ENCODE measurements around the gene DCDC1. TPM values are rescaled to one million over a fixed set of nuclear protein-coding genes. Genes with fewer than 3 reads are reported as not detected.

The DCDC1 gene
- polyA plus RNA-seq, 2 of the 4 experiments (the other 2 are of a cell fraction): 2.8 to 9.5 TPM

GRCh38 chr11:31262761-31263160 is 106.8 kb downstream of the DCDC1 start:
- Histone ChIP-seq H3K4me1 (no peaks in the 10 kb centered on the region), H3K4me3 (no peak overlapping the region), H3K4me2 (no peak overlapping the region), H3K27ac (no peak overlapping the region), H3K9me3 (no peaks in the 10 kb centered on the region)
- ChIA-PET POLR2A (no interaction called here), CTCF (no interaction called here)
- FAIRE-seq: no peak
- TF ChIP-seq RAD21 (conservative IDR thresholded peaks at IDR 0.05 in 1 of 2, IDR thresholded peaks at IDR 0.05 in 1 of 2) (no peak), HOXA7 (CRISPR knock-in tag; IDR thresholded peaks at IDR 0.05) (no peak), TP53 (CRISPR knock-in tag; IDR thresholded peaks at IDR 0.05) (no peak), TFCP2L1 (CRISPR knock-in tag; IDR thresholded peaks at IDR 0.05) (no peak), PHF8 (IDR thresholded peaks at IDR 0.05; ENCODE audit: borderline replicate concordance, low read depth) (no peak), HDAC2 (IDR thresholded peaks at IDR 0.05) (no peak), HEYL (CRISPR knock-in tag; IDR thresholded peaks at IDR 0.05) (no peak), MYC (IDR thresholded peaks at IDR 0.05; ENCODE audit: borderline replicate concordance, low read length) (no peak), JUNB (IDR thresholded peaks at IDR 0.05) (no peak), USF2 (IDR thresholded peaks at IDR 0.05) (no peak), RNF2 (IDR thresholded peaks at IDR 0.05; ENCODE audit: borderline replicate concordance, low read depth) (no peak), BCL3 (IDR thresholded peaks at IDR 0.05) (no peak), CTCF (IDR thresholded peaks at IDR 0.05) (no peak), REST (IDR thresholded peaks at IDR 0.05) (no peak), KDM1A (IDR thresholded peaks at IDR 0.05; ENCODE audit: low read depth) (no peak), POLR2A (IDR thresholded peaks at IDR 0.05; ENCODE audit: low read length) (no peak), FOXS1 (CRISPR knock-in tag; IDR thresholded peaks at IDR 0.05) (no peak), MAX (IDR thresholded peaks at IDR 0.05) (no peak), EHMT2 (IDR thresholded peaks at IDR 0.05; ENCODE audit: low read depth) (no peak)
- no peak for ATAC-seq
- no peak for DNase-seq (ENCODE audit: low read depth in 1 of 2, low spot score in 1 of 2)
- 29% methylated on average over 5 of the region's 5 CpGs for WGBS (ENCODE audit: missing lambda C conversion rate)

- DNase-seq (ENCODE audit: low read depth in 1 of 2, low spot score in 1 of 2) (no peak), ATAC-seq (no peak), FAIRE-seq (no peak)
- ChIA-PET POLR2A (no interaction called here), CTCF (no interaction called here)
- Histone ChIP-seq H3K27ac (no peak overlapping the region), H3K4me1 (no peaks in the 10 kb centered on the region), H3K9me3 (no peaks in the 10 kb centered on the region), H3K4me2 (no peak overlapping the region), H3K4me3 (no peak overlapping the region)
- 19% methylated on average over 1 of the region's 1 CpG for WGBS (ENCODE audit: missing lambda C conversion rate)
- TF ChIP-seq TP53 (CRISPR knock-in tag; IDR thresholded peaks at IDR 0.05): no peak
- no peak for TF ChIP-seq CHD4 (IDR thresholded peaks at IDR 0.05; ENCODE audit: borderline replicate concordance)
- TF ChIP-seq POLR2AphosphoS2 (conservative IDR thresholded peaks at IDR 0.05; ENCODE audit: low read length): no peak
- no peak for TF ChIP-seq RARB (CRISPR knock-in tag; IDR thresholded peaks at IDR 0.05)
These were observed 109.7 kb downstream of the DCDC1 start for GRCh38 chr11:31259797-31260196.

All from A549 (cell line).